GM18873 (cell line): ENCODE results near the gene TMEM141.
A peak's percentile ranks its signal among the peaks of the same experiment; 100 is the strongest.

Experiments
- ATAC-seq: cut with Tn5 transposase; IDR thresholded peaks from one replicate; pipeline ENCODE4 v1.9.1; 2021; ENCODE audit warnings: mild to moderate bottlenecking, moderate library complexity, moderate number of reproducible peaks; ENCODE audit not compliant: unreplicated experiment, low FRiP score

The TMEM141 gene

GRCh38 chr9:136807281-136808074 lies 16.3 kb downstream of the TMEM141 start, which contains the start of gene RABL6:
TSS of gene RABL6 (plus strand) at chr9:136807948. CDS start at chr9:136808197, 249 bp downstream.
- peak; percentile 52 for ATAC-seq

GRCh38 chr9:136808075-136808805 lies 17.1 kb downstream of the TMEM141 start:
- peak; percentile 28 for ATAC-seq

GRCh38 chr9:136808806-136809158 lies 17.6 kb downstream of the TMEM141 start:
- no peak for ATAC-seq

- ATAC-seq = no peak
Observed at GRCh38 chr9:136814725-136815421, 23.7 kb downstream of the TMEM141 start.

GRCh38 chr9:136815422-136815782 lies 24.3 kb downstream of the TMEM141 start:
- no peak for ATAC-seq

- no peak for ATAC-seq
Observed at GRCh38 chr9:136820971-136821825, 30.1 kb downstream of the TMEM141 start.

GRCh38 chr9:136821826-136822544 lies 30.8 kb downstream of the TMEM141 start:
- no peak for ATAC-seq

- ATAC-seq = no peak
Observed at GRCh38 chr9:136823136-136824046, 32.2 kb downstream of the TMEM141 start.

GRCh38 chr9:136824496-136825225 lies 33.5 kb downstream of the TMEM141 start:
- ATAC-seq = no peak

GRCh38 chr9:136825295-136826187 lies 34.4 kb downstream of the TMEM141 start:
- ATAC-seq = no peak

GRCh38 chr9:136826188-136826541 lies 35.0 kb downstream of the TMEM141 start:
- ATAC-seq = no peak

GRCh38 chr9:136826703-136827582 lies 35.8 kb downstream of the TMEM141 start:
- ATAC-seq = no peak

- ATAC-seq = no peak
Observed at GRCh38 chr9:136827794-136828473, 36.8 kb downstream of the TMEM141 start.

- ATAC-seq = no peak
Observed at GRCh38 chr9:136828474-136829140, 37.5 kb downstream of the TMEM141 start.

GRCh38 chr9:136829412-136829811 lies 38.3 kb downstream of the TMEM141 start:
- no peak for ATAC-seq
